Activated CD4-positive, alpha-beta T cell treated with anti-CD3 and anti-CD28 coated beads, Interleukin-2, amount 50 U/mL, for 48 hours (primary cell): ENCODE results near the gene ZNF678.
"Not testable (repeated sequence)": the region's sequence is repeated elsewhere in the genome, so short reads cannot be mapped to it uniquely, and the experiment has no call there.

Experiments
- DNase-seq, 2 experiments: peaks; one replicate each; pipeline ENCODE4 v3.0.0-alpha.2; 2020

Gene ZNF678

GRCh38 chr1:227563324-227564201 is at the start of gene ZNF678:
ZNF678 (plus strand) TSS chr1:227563556; CDS start chr1:227650992, 87,436 bp downstream.
- peak; percentile 89 to 92 for DNase-seq

GRCh38 chr1:227518876-227519275 is 44.5 kb upstream of the ZNF678 start:
- no peak for DNase-seq

DNA sequence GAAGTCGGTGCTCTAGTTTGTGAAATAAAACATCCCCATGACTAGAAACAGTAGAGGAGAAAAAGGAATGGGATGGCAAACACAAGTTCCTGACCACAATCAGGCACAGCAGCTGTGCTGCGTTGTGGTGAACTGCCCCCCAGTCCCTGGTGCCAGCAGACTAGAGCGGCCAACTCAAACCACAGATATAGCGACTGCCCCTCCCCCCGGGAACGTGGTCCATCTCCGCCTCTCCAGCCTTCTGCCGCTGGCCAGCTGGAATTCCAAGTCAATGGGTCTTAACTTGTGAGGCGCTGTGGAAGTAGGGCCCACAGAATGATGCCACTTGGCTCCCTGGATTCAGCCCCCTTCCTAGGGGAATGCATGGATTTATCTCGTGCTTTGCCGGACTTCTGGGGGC is 41.6 kb upstream of the ZNF678 start:
- DNase-seq: no peak

- DNase-seq: no peak
These were observed 36.8 kb upstream of the ZNF678 start for GRCh38 chr1:227526524-227526923.

DNA sequence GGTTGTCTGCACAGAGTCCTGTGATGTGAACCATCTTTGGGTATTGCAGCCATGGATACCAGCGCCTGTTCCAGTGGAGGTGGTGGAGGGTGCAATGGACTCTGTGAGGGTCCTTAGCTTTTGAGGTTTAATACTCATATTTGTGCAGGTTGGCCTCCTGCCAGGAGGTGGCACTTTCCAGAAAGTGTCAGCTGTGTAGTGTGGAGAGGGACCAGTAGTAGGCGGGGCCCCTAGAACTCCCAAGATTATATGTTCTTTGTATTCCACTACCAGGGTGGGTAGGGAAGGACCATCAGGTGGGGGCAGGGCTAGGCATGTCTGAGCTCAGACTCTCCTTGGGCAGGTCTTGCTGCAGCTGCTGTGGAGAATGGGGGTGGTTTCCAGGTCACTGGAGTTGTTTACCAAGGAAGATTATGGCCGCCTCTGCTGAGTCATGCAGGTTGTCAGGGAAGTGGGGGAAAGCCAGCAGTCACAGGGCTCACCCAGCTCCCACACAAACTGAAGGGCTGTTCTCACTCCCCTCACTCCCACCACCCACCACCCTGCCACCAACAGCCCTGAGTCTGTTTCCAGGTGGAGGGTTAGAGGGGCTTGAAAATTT is 31.2 kb upstream of the ZNF678 start:
- DNase-seq: no peak

DNA sequence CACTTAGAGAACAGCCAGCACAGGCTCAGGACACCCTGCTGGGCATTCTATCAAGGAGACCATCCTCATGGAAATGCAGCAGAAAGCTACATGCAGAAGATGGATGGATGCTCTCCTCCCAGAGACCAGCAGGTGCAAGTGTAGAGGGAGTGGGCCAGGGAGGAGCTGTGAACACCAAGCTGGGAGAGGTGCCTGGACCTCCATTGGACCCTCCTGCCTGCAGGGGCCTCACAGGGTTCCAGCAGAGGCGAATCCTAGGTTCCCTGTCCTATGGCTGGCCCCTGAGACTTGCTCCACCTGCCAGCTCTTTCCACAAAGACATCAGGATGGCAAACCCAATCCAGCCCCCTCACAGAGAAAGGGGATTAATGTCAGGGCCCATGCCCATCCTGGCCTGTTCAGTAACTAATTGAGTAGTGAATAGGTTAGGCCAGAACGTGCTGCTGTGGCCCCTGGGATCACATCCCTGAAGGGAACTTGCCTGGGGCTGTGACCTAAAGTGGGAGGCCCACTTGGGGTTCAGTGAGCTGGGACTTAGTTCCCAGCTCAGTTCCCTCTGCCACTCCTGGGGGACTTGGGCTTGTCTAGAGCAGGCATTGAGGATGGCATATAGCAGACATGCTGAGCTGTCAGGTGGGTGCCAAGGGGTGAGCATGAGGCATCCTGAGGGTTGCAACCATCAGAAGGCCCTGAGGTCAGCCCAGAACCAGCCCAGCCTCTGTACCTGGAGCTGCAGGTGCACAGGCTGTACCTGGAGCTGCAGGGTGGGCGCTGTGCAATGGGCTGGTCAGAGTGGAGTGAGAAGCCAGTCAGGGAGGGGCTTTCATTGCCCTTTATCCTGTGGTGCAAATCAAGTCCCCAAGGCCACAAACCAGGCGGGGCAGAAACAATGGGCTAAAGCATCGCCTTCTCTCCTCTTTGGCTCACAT is 22.9 kb upstream of the ZNF678 start:
- DNase-seq: no peak

DNA sequence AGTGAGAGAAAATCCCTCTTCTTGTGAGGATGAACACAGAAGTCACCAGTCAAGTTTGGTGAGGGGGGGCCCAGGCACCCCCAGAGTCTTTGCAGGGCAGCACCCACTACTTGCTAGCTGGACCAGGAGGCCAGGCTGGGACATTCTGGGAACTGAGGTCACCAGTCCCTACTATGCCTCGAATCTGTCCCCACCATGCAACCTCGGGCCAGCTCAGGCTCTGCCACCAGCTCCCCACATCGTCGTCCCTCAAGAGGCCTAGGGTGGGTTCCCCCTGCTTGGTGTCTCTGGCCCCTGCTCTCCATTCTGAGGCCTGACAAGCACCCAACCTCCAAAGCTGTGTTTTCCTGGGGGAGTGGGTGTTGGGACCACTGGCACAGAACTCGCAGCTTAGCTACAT is 22.2 kb upstream of the ZNF678 start:
- no peak for DNase-seq

DNA sequence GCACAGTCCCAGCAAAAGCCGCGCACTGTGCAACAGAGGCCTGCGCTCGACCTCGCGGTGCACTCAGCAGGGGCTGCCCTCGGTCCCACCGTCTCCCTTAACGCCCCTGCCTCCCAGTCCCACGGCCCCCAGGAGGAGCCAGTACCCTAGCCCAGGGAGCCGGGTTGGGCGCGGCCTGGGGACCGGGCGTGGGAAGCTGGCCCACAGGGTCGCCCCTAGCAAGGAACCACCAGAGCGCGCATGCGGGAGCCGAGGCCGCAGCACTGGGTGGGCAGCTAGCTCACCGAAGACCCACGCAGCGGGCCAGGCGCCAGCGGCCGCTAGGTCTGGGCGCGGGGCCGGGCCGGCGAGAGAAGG is 21.6 kb upstream of the ZNF678 start:
- no peak for DNase-seq

- DNase-seq: peak; percentile 87 to 88
These were observed 20.9 kb upstream of the ZNF678 start for GRCh38 chr1:227542153-227543120.

- no peak for DNase-seq
These were observed 19.9 kb upstream of the ZNF678 start for GRCh38 chr1:227543283-227544066.

DNA sequence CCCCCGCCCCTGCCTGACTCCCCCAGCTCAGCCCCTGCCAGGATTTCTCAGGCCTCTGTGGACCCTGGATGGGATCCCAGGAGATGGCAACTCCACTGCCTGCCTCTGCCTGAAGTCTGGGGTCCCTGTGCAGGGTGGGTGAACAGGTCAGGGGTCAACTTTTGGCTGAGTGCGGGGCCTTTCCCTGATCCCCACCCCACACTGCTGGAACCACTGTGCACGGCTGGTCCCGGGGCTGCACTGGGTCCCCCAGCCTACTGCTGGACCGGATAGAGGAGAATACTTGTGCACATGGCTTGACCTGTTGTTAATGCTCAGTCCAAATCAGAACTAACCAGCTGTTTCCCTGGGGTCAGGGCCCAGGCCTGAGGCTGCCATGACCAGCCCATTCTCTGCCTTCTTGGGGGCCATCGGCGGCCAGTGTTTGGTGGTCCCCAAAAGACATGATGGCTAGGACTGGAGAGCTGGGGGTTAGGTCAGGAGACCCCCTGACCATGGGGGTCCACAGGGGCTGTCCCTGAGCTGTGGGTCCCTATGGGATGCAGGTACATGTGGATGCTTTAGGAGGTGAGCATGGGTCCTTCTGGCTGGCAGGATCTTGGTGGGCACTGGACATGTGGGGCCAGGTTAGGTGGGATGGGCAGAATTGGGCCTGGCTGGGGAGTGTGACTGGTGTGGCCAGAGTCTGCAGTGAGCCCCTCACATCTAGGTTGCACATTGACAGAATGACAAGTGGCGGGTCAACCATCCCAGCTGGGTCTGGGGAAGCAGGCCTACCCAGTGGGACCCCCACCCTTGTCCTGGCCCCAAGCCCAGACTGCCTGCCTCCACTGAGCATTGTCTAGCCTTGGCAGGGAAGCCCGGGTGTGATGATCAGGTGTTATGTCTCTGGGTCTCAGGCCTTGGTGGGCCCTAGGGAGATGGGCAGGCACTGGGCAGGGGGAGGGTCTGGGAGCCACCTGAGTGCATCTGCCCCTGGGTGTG is 19.0 kb upstream of the ZNF678 start:
- no peak for DNase-seq

DNA sequence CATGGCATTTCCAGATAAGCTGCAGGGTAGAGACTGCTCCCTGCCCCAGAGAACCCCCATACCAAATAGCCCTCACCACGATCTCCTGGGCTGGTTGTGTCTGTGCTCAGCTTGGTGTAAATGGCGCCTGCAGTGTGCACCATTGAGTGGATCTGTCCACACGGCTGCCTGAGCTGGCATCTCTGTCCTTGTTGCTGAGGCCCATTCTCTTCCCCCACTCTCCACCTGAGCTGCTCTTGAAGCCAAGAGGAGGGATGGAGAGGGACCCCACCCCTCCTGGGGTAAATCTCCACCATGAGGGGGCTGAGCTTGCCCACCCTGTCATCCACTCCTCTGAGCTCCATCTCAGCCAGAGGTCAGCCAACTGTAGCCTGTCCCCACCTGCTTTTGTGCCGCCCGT is 18.0 kb upstream of the ZNF678 start:
- no peak for DNase-seq

GRCh38 chr1:227546059-227546458 is 17.3 kb upstream of the ZNF678 start:
- no peak for DNase-seq

DNA sequence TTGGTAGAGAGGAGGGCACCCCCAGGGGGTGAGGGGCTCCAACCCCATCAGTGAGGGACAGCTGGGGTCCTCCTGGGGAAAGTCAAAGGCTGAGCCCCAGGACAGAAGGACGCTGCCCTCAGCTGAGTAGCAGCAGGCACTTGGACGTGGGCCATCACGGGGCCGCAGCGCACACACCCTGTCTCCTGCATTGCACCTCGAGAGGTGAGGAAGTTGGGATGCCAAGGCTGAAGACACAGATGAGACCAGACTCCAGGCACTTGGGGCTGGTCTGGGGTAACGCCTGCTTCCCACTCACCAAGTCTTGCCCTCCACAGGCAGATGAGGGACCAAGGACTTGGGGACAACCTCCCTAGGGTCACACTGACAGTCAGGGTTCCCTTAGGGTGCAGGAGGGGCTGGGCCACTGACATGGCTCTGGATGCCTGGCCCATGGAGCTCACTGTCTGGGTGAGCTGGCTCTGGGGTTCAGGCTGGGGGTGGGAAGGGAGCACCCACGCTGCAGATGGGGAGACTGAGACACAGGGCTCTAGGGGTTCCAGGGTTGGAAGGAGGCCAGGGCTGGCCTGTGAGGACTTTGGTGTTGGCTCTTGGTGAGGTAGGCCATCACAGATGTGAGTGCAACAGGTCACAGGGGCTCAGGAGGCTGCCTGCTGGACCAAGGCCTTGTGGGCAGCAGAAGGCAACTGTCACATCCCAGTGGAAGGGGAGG is 16.6 kb upstream of the ZNF678 start:
- no peak for DNase-seq

GRCh38 chr1:227547310-227548118 is 15.8 kb upstream of the ZNF678 start:
- DNase-seq: no peak

- no peak for DNase-seq
These were observed 15.3 kb upstream of the ZNF678 start for GRCh38 chr1:227548119-227548397.

DNA sequence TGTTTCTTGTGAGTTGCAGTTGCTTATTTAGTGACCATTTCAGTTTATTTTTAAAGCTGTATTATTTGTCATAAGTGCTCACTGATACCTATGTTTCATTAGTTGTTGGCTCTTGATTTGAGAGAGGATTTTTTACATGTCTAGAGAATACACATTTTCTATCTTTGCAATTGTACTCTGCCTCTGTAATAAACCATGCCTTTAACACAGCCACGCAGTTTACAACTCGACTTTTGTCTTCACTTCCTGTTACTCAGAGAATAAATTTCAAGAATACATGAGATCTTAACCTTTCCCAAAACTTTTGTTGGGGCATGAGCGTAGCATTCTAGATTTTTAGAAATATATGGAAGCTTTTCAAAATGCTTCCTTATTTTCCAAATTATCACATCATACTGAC is 14.9 kb upstream of the ZNF678 start:
- no peak for DNase-seq

DNA sequence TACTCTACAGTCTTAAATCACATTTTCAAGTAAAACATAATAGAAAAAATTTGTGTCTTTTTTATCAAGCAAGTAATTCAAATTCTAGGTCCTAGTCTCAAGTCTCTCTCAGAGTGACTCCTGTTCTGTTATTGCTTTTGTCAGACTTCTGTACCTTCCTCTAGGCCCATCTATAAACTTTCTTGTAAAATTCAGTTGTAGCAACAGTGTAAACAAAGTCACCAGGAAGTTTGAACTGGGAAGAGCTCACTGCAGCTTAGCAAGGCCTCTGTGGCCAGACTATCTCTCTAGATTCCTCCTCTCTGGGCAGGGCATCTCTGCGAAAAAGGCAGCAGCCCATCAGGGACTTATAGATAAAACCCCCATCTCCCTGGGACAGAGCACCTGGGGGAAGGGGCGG is 13.5 kb upstream of the ZNF678 start:
- no peak for DNase-seq

DNA sequence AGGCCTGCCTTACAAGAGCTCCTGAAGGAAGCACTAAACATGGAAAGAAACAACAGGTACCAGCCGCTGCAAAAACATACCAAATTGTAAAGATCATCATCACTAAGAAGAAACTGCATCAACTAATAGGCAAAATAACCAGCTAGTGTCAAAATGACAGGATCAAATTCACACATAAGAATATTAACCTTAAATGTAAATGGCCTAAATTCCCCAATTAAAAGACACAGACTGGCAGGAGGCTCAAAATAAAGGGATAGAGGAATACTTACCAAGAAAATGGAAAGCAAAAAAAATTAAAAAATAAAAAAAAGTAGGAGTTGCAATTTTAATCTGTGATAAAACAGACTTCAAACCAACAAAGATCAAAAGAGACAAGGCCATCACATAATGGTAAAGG is 11.5 kb upstream of the ZNF678 start:
- not testable (repeated sequence) for DNase-seq
